Kidney (tissue), 14 donors: ENCODE results near the gene SHF. TPM values are rescaled to one million over a fixed set of nuclear protein-coding genes. Genes with fewer than 3 reads are reported as not detected.
A peak's percentile ranks its signal among the peaks of the same experiment; 100 is the strongest.

Source experiments
- DNase-seq, 5 donors: peaks; one replicate each; pipeline ENCODE4 v3.0.0-alpha.2; 2013 to 2020
- FAIRE-seq: peaks from 2 replicates; lab custom pipeline; 2012; peaks lifted over from hg19 to GRCh38; lab: Jason Lieb, UNC
- H3K27ac ChIP-seq, 2 donors: one replicate each; pipeline ENCODE4 v1.7.0; 2013; ENCODE audit warnings: low read depth in 2 of 2, low read length in 2 of 2, inconsistent platforms in 1 of 2
- H3K27me3 ChIP-seq: one replicate; pipeline ENCODE4 v1.7.1; 2013; ENCODE audit warnings: low read length, inconsistent platforms; ENCODE audit not compliant: control insufficient read depth, insufficient read depth
- H3K36me3 ChIP-seq, 3 donors: one replicate each; pipeline versions ENCODE4 v1.7.0 to v1.7.1; 2013; ENCODE audit warnings: low read length in 3 of 3, control low read depth in 1 of 3, inconsistent platforms in 1 of 3; ENCODE audit not compliant: insufficient read depth in 3 of 3, control insufficient read depth in 2 of 3
- H3K4me1 ChIP-seq, 3 donors: one replicate each; pipeline versions ENCODE4 v1.7.0 to v1.7.1; 2013; ENCODE audit warnings: low read length in 3 of 3, inconsistent platforms in 1 of 3, low read depth in 1 of 3; ENCODE audit not compliant: control insufficient read depth in 2 of 3, insufficient read depth in 2 of 3
- H3K4me3 ChIP-seq, 3 donors: one replicate each; pipeline versions ENCODE4 v1.7.0 to v1.8.1; 2013; ENCODE audit warnings: low read length in 3 of 3, control low read depth in 1 of 3, inconsistent platforms in 1 of 3
- H3K9ac ChIP-seq, 3 donors: one replicate each; pipeline versions ENCODE4 v1.7.0 to v1.7.1; 2013; ENCODE audit warnings: low read length in 3 of 3, control low read depth in 1 of 3, inconsistent platforms in 1 of 3
- H3K9me3 ChIP-seq, 3 donors: one replicate each; pipeline versions ENCODE4 v1.7.0 to v1.7.1; 2013; ENCODE audit warnings: low read length in 3 of 3, control low read depth in 1 of 3, inconsistent platforms in 1 of 3; ENCODE audit not compliant: control insufficient read depth in 2 of 3, insufficient read depth in 1 of 3
- CTCF ChIP-seq: IDR thresholded peaks from 3 replicates; pipeline ENCODE4 v1.5.1; 2012; ENCODE audit warnings: mild to moderate bottlenecking, moderate library complexity, borderline replicate concordance; ENCODE audit not compliant: insufficient read depth; ENCODE audit errors: extremely low read depth
- intact Hi-C: fragments of 100-400 bp; cut with DNase I; formaldehyde crosslinking; loops from one replicate; pipeline ENCODE4 v1.11.1; 2022
- polyA plus RNA-seq: library from polyadenylated mRNA; stranded (reverse); fragments of 350-450 nt; fragmentation: Illumina TruSeq; extraction: RNeasy Lipid Tissue Mini Kit (QIAGEN cat#74804); gene quantifications from one replicate; pipeline ENCODE4 v1.2.3, GENCODE V29; 2014; ENCODE audit warnings: low read depth, low replicate concordance; ENCODE audit not compliant: insufficient read depth
- total RNA-seq: library from RNA; stranded (reverse); fragmentation: NEBNext Ultra II Directional; extraction: Animal tissue kit (Norgen Biotek cat#: 25700); gene quantifications from one replicate; pipeline ENCODE4 v1.2.1, GENCODE V29; 2021
- donor health status: control.
- donor health status: control.
- donor health status: control.
- donor health status: control.
- donor health status: control.
- donor health status: DM: yes; HTN: yes; CAD: no.
- donor health status: Normal renal cell carcinoma (clear cell type).

SHF gene
- total and polyA plus RNA-seq, 2 donors from 2014 or later, result 5.2 to 7.7 TPM

GRCh38 chr15:45157974-45158373, 29.8 kb downstream of the SHF start:
- no peak overlapping the region for H3K27ac ChIP-seq
- no peak for FAIRE-seq

GRCh38 chr15:45156744-45157455, 30.9 kb downstream of the SHF start:
- TF ChIP-seq CTCF, result no peak
- Histone ChIP-seq H3K4me3 (no peak overlapping the region), H3K27ac (no peak overlapping the region), H3K36me3 (no peaks in the 10 kb centered on the region), H3K9ac (no peak overlapping the region), H3K4me1 (no peaks in the 10 kb centered on the region), H3K9me3 (no peaks in the 10 kb centered on the region), H3K27me3 (no peaks in the 10 kb centered on the region)
- FAIRE-seq (no peak), DNase-seq (peak in 1 of 5 donors; percentile 10)
- intact Hi-C loops, result no loop called here

More at GRCh38 chr15:45157974-45158373, 29.8 kb downstream of the SHF start:
- H3K9me3 ChIP-seq, result no peaks in the 10 kb centered on the region
- peak in 1 of 5 donors; percentile 11 for DNase-seq
- TF ChIP-seq CTCF, result no peak
- no peak overlapping the region for H3K4me3 ChIP-seq
- H3K4me1 ChIP-seq, result no peaks in the 10 kb centered on the region
- H3K27me3 ChIP-seq, result no peaks in the 10 kb centered on the region
- no peak overlapping the region for H3K9ac ChIP-seq
- no peaks in the 10 kb centered on the region for H3K36me3 ChIP-seq
- intact Hi-C loops, result no loop called here

GRCh38 chr15:45155739-45156138, 32.0 kb downstream of the SHF start:
- no peak for TF ChIP-seq CTCF
- Histone ChIP-seq H3K4me1 (no peaks in the 10 kb centered on the region), H3K36me3 (no peaks in the 10 kb centered on the region), H3K9me3 (no peaks in the 10 kb centered on the region), H3K27ac (no peak overlapping the region), H3K9ac (no peak overlapping the region), H3K27me3 (no peaks in the 10 kb centered on the region), H3K4me3 (no peak overlapping the region)
- intact Hi-C loops, result no loop called here
- DNase-seq (peak in 1 of 5 donors; percentile 60), FAIRE-seq (no peak)
